SU-DHL-6 (cell line): ENCODE data around the gene APBA2.

ENCODE experiments used
- H2AFZ ChIP-seq: fragments of 200-600 bp; sonication (generic); 2 replicates; pipeline ENCODE4 v1.6.1; 2014; ENCODE audit warnings: low read depth, mild to moderate bottlenecking, moderate library complexity, mixed read lengths, antibody characterized with exemption, low read length; ENCODE audit not compliant: severe bottlenecking
- H3F3A ChIP-seq: fragments of 200-600 bp; shearing (Covaris generic); 2 replicates; pipeline ENCODE4 v1.6.0; 2016; ENCODE audit warnings: antibody characterized with exemption, mild to moderate bottlenecking; ENCODE audit not compliant: insufficient read depth
- H3K27ac ChIP-seq: fragments of 200-600 bp; sonication (generic); 2 replicates; pipeline ENCODE4 v1.5.1; 2016; ENCODE audit warnings: low read depth, mild to moderate bottlenecking, low read length, moderate library complexity, mixed read lengths
- H3K27me3 ChIP-seq: fragments of 200-600 bp; sonication (generic), shearing (Covaris generic); 2 replicates; pipeline ENCODE4 v1.6.0; 2014; ENCODE audit warnings: mild to moderate bottlenecking, low read length
- H3K36me3 ChIP-seq: fragments of 200-600 bp; sonication (generic); 2 replicates; pipeline ENCODE4 v1.6.1; 2014; ENCODE audit warnings: mild to moderate bottlenecking, low read length, mixed read lengths
- H3K4me2 ChIP-seq: fragments of 300-600, 200-600 bp; shearing (Covaris generic), sonication (generic); 2 replicates; pipeline ENCODE4 v1.6.0; 2014; ENCODE audit warnings: low read length, low read depth, mild to moderate bottlenecking; ENCODE audit not compliant: poor library complexity, severe bottlenecking
- H3K4me3 ChIP-seq: fragments of 200-600 bp; sonication (generic); 2 replicates; pipeline ENCODE4 v1.5.1; 2014; ENCODE audit warnings: antibody characterized with exemption, low read length, mild to moderate bottlenecking, mixed read lengths; ENCODE audit not compliant: insufficient read depth, poor library complexity, severe bottlenecking
- H3K79me2 ChIP-seq: fragments of 200-600 bp; sonication (generic); 2 replicates; pipeline ENCODE4 v1.6.1; 2014; ENCODE audit warnings: mild to moderate bottlenecking, low read length, moderate library complexity; ENCODE audit not compliant: insufficient read depth
- H3K9ac ChIP-seq: fragments of 200-600 bp; sonication (generic); 2 replicates; pipeline ENCODE4 v1.7.0; 2014; ENCODE audit warnings: mild to moderate bottlenecking, low read length
- H3K9me2 ChIP-seq: fragments of 200-600 bp; sonication (generic); replicated peaks from 2 replicates; pipeline ENCODE4 v1.6.1; 2014; ENCODE audit warnings: low read length; ENCODE audit not compliant: insufficient read depth
- H3K9me3 ChIP-seq: fragments of 200-600 bp; sonication (generic); 2 replicates; pipeline ENCODE4 v1.6.1; 2014; ENCODE audit warnings: low read length, mixed read lengths; ENCODE audit not compliant: insufficient read depth
- H4K20me1 ChIP-seq: fragments of 200-600 bp; sonication (generic); 2 replicates; pipeline ENCODE4 v1.6.1; 2014; ENCODE audit warnings: low read depth, mild to moderate bottlenecking, antibody characterized with exemption, low read length, moderate library complexity, mixed read lengths
- EZH2phosphoT487 ChIP-seq: fragments of 200-600 bp; sonication (generic), shearing (Covaris generic); conservative IDR thresholded peaks from 2 replicates; pipeline ENCODE4 v1.6.1; 2018; ENCODE audit warnings: mild to moderate bottlenecking, antibody characterized with exemption, low read length, moderate library complexity, mixed read lengths
- TF ChIP-seq, protein P1 (sequence below): fragments of 200-600 bp; sonication (generic); IDR thresholded peaks from one replicate; pipeline ENCODE4 v1.5.1; 2017; ENCODE audit warnings: antibody characterized with exemption, mild to moderate bottlenecking, low read length, moderate library complexity; ENCODE audit not compliant: insufficient read depth, poor library complexity, severe bottlenecking

The APBA2 gene

DNA sequence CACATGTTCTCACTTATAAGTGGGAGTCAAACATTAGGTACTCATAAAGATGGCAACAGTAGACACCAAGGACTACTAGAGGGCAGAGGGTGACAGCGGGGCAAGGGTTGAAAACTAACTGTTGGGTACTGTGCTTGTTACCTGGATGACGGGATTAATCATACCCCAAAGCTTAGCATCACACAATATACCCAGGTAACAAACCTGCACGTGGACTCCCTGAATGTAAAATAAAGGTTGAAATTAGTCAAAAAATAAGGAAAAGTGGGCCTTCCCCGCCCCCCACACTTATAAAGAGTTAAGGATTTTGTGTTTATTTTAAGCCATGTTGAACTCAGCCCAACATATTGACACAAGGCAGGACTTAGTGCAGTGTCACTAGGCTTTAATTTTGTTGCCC lies 96.1 kb downstream of the APBA2 start:
- no peaks in the 10 kb centered on the region for H3K27me3 ChIP-seq
- no peak overlapping the region for H3K4me3 ChIP-seq
- no peaks in the 10 kb centered on the region for H4K20me1 ChIP-seq
- H3K9me3 ChIP-seq, result no peaks in the 10 kb centered on the region
- H3K9me2 ChIP-seq, result no peaks in the 10 kb centered on the region
- H2AFZ ChIP-seq, result no peak overlapping the region
- TF ChIP-seq, protein P1, sequence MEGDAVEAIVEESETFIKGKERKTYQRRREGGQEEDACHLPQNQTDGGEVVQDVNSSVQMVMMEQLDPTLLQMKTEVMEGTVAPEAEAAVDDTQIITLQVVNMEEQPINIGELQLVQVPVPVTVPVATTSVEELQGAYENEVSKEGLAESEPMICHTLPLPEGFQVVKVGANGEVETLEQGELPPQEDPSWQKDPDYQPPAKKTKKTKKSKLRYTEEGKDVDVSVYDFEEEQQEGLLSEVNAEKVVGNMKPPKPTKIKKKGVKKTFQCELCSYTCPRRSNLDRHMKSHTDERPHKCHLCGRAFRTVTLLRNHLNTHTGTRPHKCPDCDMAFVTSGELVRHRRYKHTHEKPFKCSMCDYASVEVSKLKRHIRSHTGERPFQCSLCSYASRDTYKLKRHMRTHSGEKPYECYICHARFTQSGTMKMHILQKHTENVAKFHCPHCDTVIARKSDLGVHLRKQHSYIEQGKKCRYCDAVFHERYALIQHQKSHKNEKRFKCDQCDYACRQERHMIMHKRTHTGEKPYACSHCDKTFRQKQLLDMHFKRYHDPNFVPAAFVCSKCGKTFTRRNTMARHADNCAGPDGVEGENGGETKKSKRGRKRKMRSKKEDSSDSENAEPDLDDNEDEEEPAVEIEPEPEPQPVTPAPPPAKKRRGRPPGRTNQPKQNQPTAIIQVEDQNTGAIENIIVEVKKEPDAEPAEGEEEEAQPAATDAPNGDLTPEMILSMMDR, result no peak
- no peak for TF ChIP-seq EZH2phosphoT487
- no peak overlapping the region for H3K4me2 ChIP-seq
- no peaks in the 10 kb centered on the region for H3K79me2 ChIP-seq
- H3K36me3 ChIP-seq, result no peaks in the 10 kb centered on the region
- no peak overlapping the region for H3K27ac ChIP-seq
- H3F3A ChIP-seq, result no peaks in the 10 kb centered on the region
- no peak overlapping the region for H3K9ac ChIP-seq

GRCh38 chr15:28982886-28983285 lies 97.1 kb downstream of the APBA2 start:
- Histone ChIP-seq H3K79me2 (no peaks in the 10 kb centered on the region), H3K4me3 (no peak overlapping the region), H3K9ac (no peak overlapping the region), H3F3A (no peaks in the 10 kb centered on the region), H3K36me3 (no peaks in the 10 kb centered on the region), H3K9me2 (no peaks in the 10 kb centered on the region), H4K20me1 (no peaks in the 10 kb centered on the region), H3K9me3 (no peaks in the 10 kb centered on the region), H3K27me3 (no peaks in the 10 kb centered on the region), H2AFZ (no peak overlapping the region), H3K4me2 (no peak overlapping the region), H3K27ac (no peak overlapping the region)
- TF ChIP-seq, protein P1, result no peak
- TF ChIP-seq EZH2phosphoT487, result no peak

- Histone ChIP-seq H3K4me3 (no peak overlapping the region), H3K27me3 (no peaks in the 10 kb centered on the region), H3K79me2 (no peaks in the 10 kb centered on the region), H3K9me2 (no peaks in the 10 kb centered on the region), H2AFZ (no peak overlapping the region), H3K36me3 (no peaks in the 10 kb centered on the region), H3K9me3 (no peaks in the 10 kb centered on the region), H3K4me2 (no peak overlapping the region), H4K20me1 (no peaks in the 10 kb centered on the region), H3K27ac (no peak overlapping the region), H3K9ac (no peak overlapping the region), H3F3A (no peaks in the 10 kb centered on the region)
- TF ChIP-seq, protein P1, result no peak
- no peak for TF ChIP-seq EZH2phosphoT487
Measured at GRCh38 chr15:28983432-28984311, 97.9 kb downstream of the APBA2 start.
